Measurements from ENCODE around the gene SPSB1. TPM values are rescaled to one million over a fixed set of nuclear protein-coding genes. Genes with fewer than 3 reads are reported as not detected.

Gene SPSB1
- total RNA-seq, 1 donor from 2014 or later: 17.6 TPM

DNA sequence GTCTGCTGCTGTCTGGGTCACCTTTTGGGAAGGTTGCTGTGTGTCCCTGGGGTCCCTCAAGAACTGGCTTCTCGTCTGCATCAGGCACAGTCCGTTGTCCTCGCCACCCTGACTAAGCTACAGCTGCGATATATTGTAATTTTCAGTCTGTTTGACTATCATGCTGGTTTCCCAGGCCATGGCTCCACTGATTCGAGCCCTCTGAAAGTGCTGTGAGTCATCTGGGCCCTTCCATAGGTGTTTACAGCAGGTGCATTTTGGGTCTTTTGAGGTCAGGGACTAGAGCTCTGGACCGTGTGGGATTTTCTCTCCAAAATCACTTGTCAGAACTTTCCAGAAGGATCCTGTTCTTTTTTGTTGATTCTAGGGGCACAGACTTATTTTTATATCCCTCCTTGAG, 52.8 kb downstream of the SPSB1 start:
- no peak for FAIRE-seq

GRCh38 chr1:9345922-9346321, 53.2 kb downstream of the SPSB1 start:
- Histone ChIP-seq H3K4me3 (ENCODE audit: low read depth, low read length) (no peak overlapping the region), H3K27me3 (ENCODE audit: control insufficient read depth, insufficient read depth, low read length) (no peaks in the 10 kb centered on the region), H3K36me3 (ENCODE audit: control insufficient read depth, insufficient read depth, low read length) (peaks cover 7% of the 10 kb centered on the region)
- TF ChIP-seq CTCF (IDR thresholded peaks at IDR 0.05; ENCODE audit: insufficient read depth, low read length, severe bottlenecking): no peak
- DNase-seq (ENCODE audit: low read depth) (no peak), FAIRE-seq (no peak)

More for the DNA sequence above, 52.8 kb downstream of the SPSB1 start:
- H3K36me3 ChIP-seq (ENCODE audit: control insufficient read depth, insufficient read depth, low read length): peaks cover 7% of the 10 kb centered on the region
- no peak for DNase-seq (ENCODE audit: low read depth)
- no peak overlapping the region for H3K4me3 ChIP-seq (ENCODE audit: low read depth, low read length)
- TF ChIP-seq CTCF (IDR thresholded peaks at IDR 0.05; ENCODE audit: insufficient read depth, low read length, severe bottlenecking): no peak
- H3K27me3 ChIP-seq (ENCODE audit: control insufficient read depth, insufficient read depth, low read length): no peaks in the 10 kb centered on the region

DNA sequence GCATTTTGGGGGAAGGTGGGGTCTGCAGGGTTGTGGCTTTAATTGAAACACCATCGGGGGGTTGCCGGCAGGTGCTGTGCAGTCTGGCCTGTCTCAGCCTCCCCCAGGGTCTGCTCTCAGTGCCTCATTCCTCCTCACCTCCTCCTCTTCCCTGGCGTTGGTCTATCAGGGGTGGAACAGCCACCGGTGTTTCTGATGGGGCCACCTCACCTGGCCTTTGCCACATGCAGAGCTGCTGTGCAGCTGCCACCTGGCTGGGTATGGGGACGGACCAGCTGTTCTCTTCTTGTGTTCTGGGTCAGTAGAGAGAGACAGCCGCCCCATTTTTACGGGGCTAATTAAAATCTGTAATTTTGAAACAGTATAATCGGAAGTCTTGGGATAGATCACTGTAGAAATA, 53.9 kb downstream of the SPSB1 start:
- no peak for DNase-seq (ENCODE audit: low read depth)

GRCh38 chr1:9347095-9347850, 54.6 kb downstream of the SPSB1 start:
- no peaks in the 10 kb centered on the region for H3K27me3 ChIP-seq (ENCODE audit: control insufficient read depth, insufficient read depth, low read length)
- FAIRE-seq (no peak), DNase-seq (ENCODE audit: low read depth) (no peak)
- no peak overlapping the region for H3K4me3 ChIP-seq (ENCODE audit: low read depth, low read length)
- H3K36me3 ChIP-seq (ENCODE audit: control insufficient read depth, insufficient read depth, low read length): peaks cover 4% of the 10 kb centered on the region
- no peak for TF ChIP-seq CTCF (IDR thresholded peaks at IDR 0.05; ENCODE audit: insufficient read depth, low read length, severe bottlenecking)

More for the DNA sequence above, 53.9 kb downstream of the SPSB1 start:
- no peak for TF ChIP-seq CTCF (IDR thresholded peaks at IDR 0.05; ENCODE audit: insufficient read depth, low read length, severe bottlenecking)
- Histone ChIP-seq H3K27me3 (ENCODE audit: control insufficient read depth, insufficient read depth, low read length) (no peaks in the 10 kb centered on the region), H3K36me3 (ENCODE audit: control insufficient read depth, insufficient read depth, low read length) (peaks cover 5% of the 10 kb centered on the region), H3K4me3 (ENCODE audit: low read depth, low read length) (no peak overlapping the region)
- no peak for FAIRE-seq

DNA sequence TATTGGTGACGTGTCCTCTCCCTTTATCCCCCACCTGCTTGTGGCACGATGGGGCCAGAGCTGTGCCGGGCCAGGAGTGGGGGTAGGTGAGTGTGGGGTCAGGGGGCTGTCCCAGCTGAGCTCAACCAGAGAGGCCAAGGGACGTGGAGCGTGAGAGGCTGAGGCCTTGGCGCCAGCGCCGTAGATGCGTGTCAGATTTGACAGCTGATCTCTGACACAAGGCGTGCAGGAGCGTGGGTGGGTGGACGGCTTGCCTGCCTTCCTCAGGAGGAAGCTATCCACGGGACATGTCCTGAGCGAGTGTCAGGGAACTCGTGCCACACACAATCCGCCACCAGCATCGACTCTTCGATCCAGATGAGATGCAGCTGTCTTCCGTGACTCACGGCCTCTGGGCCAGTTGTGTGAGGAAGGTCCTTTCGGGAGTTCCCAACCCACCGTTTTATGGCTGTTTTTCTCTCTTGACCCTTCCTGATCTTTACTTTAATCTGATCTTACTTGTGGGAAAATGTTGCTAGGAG, 56.7 kb downstream of the SPSB1 start:
- Histone ChIP-seq H3K4me3 (ENCODE audit: low read depth, low read length) (no peak overlapping the region), H3K27me3 (ENCODE audit: control insufficient read depth, insufficient read depth, low read length) (no peaks in the 10 kb centered on the region), H3K36me3 (ENCODE audit: control insufficient read depth, insufficient read depth, low read length) (peaks cover 3% of the 10 kb centered on the region)
- no peak for TF ChIP-seq CTCF (IDR thresholded peaks at IDR 0.05; ENCODE audit: insufficient read depth, low read length, severe bottlenecking)
- DNase-seq (ENCODE audit: low read depth) (no peak), FAIRE-seq (no peak)
